K562 (cell line): Measurements from ENCODE around the gene PRRT2. TPM values are rescaled to one million over a fixed set of nuclear protein-coding genes. Genes with fewer than 3 reads are reported as not detected.

Experiments
- ATAC-seq: fragments of 200-7000 bp; cut with Tn5 transposase; 3 replicates; pipeline ENCODE4 v1.9.1; 2020; ENCODE audit warnings: moderate library complexity
- BruUV-seq: library from RNA; stranded (reverse); fragments of 400-500 nt; replicated peaks from 2 replicates; lab custom pipeline; 2021; lab: Mats Ljungman, UMichigan
- CTCF ChIA-PET: fragments of 300-600 bp; formaldehyde crosslinking; extraction: SDS; loops from one replicate; lab custom pipeline; 2021; ENCODE audit warnings: low intra/inter-chr PET ratio; lab: Yijun Ruan, JAX
- POLR2A ChIA-PET: fragments of 300-600, 350-650 bp; sonication (Branson Sonifier 250); formaldehyde crosslinking; extraction: SDS; loops from one replicate; lab custom pipeline; 2021; ENCODE audit warnings: antibody characterized with exemption, inconsistent platforms; lab: Yijun Ruan, JAX
- DNase-seq, 4 experiments: peaks; one replicate each; pipeline versions ENCODE4 v3.0.0 to v3.0.0-alpha.2; 2011 to 2018; ENCODE audit warnings: low spot score in 3 of 4, mixed read lengths in 3 of 4; ENCODE audit errors: extremely low read depth in 1 of 4
- FAIRE-seq: peaks from 2 replicates; lab custom pipeline; 2011; peaks lifted over from hg19 to GRCh38; lab: Jason Lieb, UNC
- H2AFZ ChIP-seq: 2 replicates; pipeline ENCODE4 v1.6.0; 2011; ENCODE audit warnings: low read depth, low read length, control low read depth, inconsistent platforms
- H3K27ac ChIP-seq: fragments of 200-600 bp; 3 replicates; pipeline ENCODE4 v1.8.0; 2011; ENCODE audit warnings: low read depth, mild to moderate bottlenecking, control low read depth, inconsistent platforms, low read length, moderate library complexity, mixed read lengths; ENCODE audit errors: extremely low read depth
- H3K27me3 ChIP-seq, 2 experiments: fragments of 300-600 bp in 1 of 2; 2 replicates in 1 of 2; 3 replicates in 1 of 2; pipeline versions ENCODE4 v1.6.0 to v1.8.0; 2011; ENCODE audit warnings: inconsistent platforms in 2 of 2, low read length in 2 of 2, mild to moderate bottlenecking in 1 of 2, mixed read lengths in 1 of 2, moderate library complexity in 1 of 2; ENCODE audit not compliant: control insufficient read depth in 2 of 2, insufficient read depth in 2 of 2
- H3K36me3 ChIP-seq: fragments of 300-600 bp; 3 replicates; pipeline ENCODE4 v1.8.0; 2011; ENCODE audit warnings: mild to moderate bottlenecking, low read length, inconsistent platforms; ENCODE audit not compliant: control insufficient read depth, insufficient read depth
- H3K4me1 ChIP-seq, 2 experiments: fragments of 200-600 bp in 1 of 2; replicated peaks in 1 of 2; 2 replicates in 1 of 2; 3 replicates in 1 of 2; pipeline versions ENCODE4 v1.5.1 to v1.8.0; 2011; ENCODE audit warnings: inconsistent platforms in 2 of 2, low read length in 2 of 2, mild to moderate bottlenecking in 1 of 2, mixed read lengths in 1 of 2, moderate library complexity in 1 of 2; ENCODE audit not compliant: control insufficient read depth in 2 of 2, insufficient read depth in 2 of 2
- H3K4me2 ChIP-seq: 2 replicates; pipeline ENCODE4 v1.6.1; 2011; ENCODE audit warnings: low read length, control low read depth, inconsistent platforms, mixed read lengths; ENCODE audit not compliant: insufficient read depth
- H3K4me3 ChIP-seq: fragments of 200-600 bp; sonication (generic), shearing (Covaris generic); 2 replicates; pipeline ENCODE4 v1.5.1; 2016; ENCODE audit warnings: control low read depth, inconsistent platforms
- H3K79me2 ChIP-seq: fragments of 200-600 bp; 3 replicates; pipeline ENCODE4 v1.8.0; 2011; ENCODE audit warnings: low read length, inconsistent platforms; ENCODE audit not compliant: control insufficient read depth, insufficient read depth
- H3K9ac ChIP-seq, 2 experiments: 2 replicates each; pipeline versions ENCODE4 v1.6.0 to v1.6.1; 2011; ENCODE audit warnings: low read depth in 2 of 2, low read length in 2 of 2, control low read depth in 1 of 2, inconsistent platforms in 1 of 2, mild to moderate bottlenecking in 1 of 2, mixed read lengths in 1 of 2; ENCODE audit not compliant: insufficient read depth in 1 of 2
- H3K9me1 ChIP-seq: one replicate; pipeline ENCODE4 v1.6.0; 2011; ENCODE audit warnings: inconsistent platforms, mild to moderate bottlenecking, low read length, moderate library complexity; ENCODE audit not compliant: control insufficient read depth, insufficient read depth
- H3K9me3 ChIP-seq: replicated peaks from 2 replicates; pipeline ENCODE4 v1.5.1; 2011; ENCODE audit warnings: low read depth, low read length, inconsistent platforms; ENCODE audit not compliant: control insufficient read depth, insufficient read depth
- H4K20me1 ChIP-seq: replicated peaks from 2 replicates; pipeline ENCODE4 v1.6.1; 2011; ENCODE audit warnings: low read length, inconsistent platforms, mixed read lengths; ENCODE audit not compliant: control insufficient read depth, insufficient read depth
- RBFOX2 ChIP-seq: fragments of 200-400 bp; formaldehyde crosslinking; IDR thresholded peaks from 2 replicates; pipeline ENCODE4 v1.6.1; 2017; ENCODE audit warnings: low read depth, mild to moderate bottlenecking, low read length, moderate library complexity
- ZNF146 ChIP-seq: IDR thresholded peaks from one replicate; pipeline ENCODE4 v1.6.1; 2018; ENCODE audit warnings: missing compliant biosample characterization; ENCODE audit not compliant: unreplicated experiment
- WGBS: fragments of 100-300 bp; shearing (Covaris generic); methylation state at CpG from one replicate; pipeline ENCODE4 v1.1.6; 2016; ENCODE audit warnings: low coverage, mixed read lengths; ENCODE audit not compliant: insufficient coverage; ENCODE audit errors: missing lambda C conversion rate; 5-methylcytosine and 5-hydroxymethylcytosine counted together
- in situ Hi-C: fragments of 300-500 bp; cut with MboI; formaldehyde crosslinking; loops from 4 replicates; pipeline ENCODE4 v1.15.0; 2018; ENCODE audit warnings: inconsistent platforms, mixed read lengths
- intact Hi-C: fragments of 100-400 bp; cut with micrococcal nuclease; formaldehyde crosslinking; loops from 2 replicates; pipeline ENCODE4 v1.14.2; 2022
- polyA plus RNA-seq, 8 experiments: library from polyadenylated mRNA; depleted of rRNA in 4 of 8; stranded (reverse) in 5 of 8; unstranded in 3 of 8; fragments of >200 nt; fragmentation: Nextera tagmentation in 2 of 8; fragmentation: Illumina TruSeq in 1 of 8; extraction: Ambion mirVana in 2 of 8; extraction: Trizol in 1 of 8; gene quantifications; 2 replicates each; pipeline versions ENCODE4 v1.2.1 to v1.2.3, GENCODE V29; 2011 to 2014; ENCODE audit warnings: inconsistent platforms in 1 of 8, missing spikeins in 1 of 8
- total RNA-seq, 7 experiments: library from RNA; depleted of rRNA in 6 of 7; stranded (reverse); fragments of >200 nt in 6 of 7; fragmentation: Illumina TruSeq in 2 of 7; extraction: Trizol in 2 of 7; gene quantifications; 2 replicates each; pipeline versions ENCODE4 v1.2.1 to v1.2.3, GENCODE V29; 2011 to 2021; ENCODE audit warnings: low replicate concordance in 1 of 7
- TF ChIP-seq, protein P1 (sequence below), 2 experiments: fragments of 450-650 bp; IDR thresholded peaks; 2 replicates each; pipeline ENCODE4 v1.6.1; 2016
- TF ChIP-seq, protein P2 (sequence below): fragments of 450-650 bp; IDR thresholded peaks from 2 replicates; pipeline ENCODE4 v1.7.1; 2018; ENCODE audit warnings: mild to moderate bottlenecking, low read depth; ENCODE audit not compliant: partially characterized antibody

Gene PRRT2
- total and polyA plus RNA-seq, 9 of the 15 experiments (the other 6 are each of a cell fraction or from before 2014, with no cell fraction given): 0.11 to 1.0 (median 0.42) TPM; not detected in 2

DNA sequence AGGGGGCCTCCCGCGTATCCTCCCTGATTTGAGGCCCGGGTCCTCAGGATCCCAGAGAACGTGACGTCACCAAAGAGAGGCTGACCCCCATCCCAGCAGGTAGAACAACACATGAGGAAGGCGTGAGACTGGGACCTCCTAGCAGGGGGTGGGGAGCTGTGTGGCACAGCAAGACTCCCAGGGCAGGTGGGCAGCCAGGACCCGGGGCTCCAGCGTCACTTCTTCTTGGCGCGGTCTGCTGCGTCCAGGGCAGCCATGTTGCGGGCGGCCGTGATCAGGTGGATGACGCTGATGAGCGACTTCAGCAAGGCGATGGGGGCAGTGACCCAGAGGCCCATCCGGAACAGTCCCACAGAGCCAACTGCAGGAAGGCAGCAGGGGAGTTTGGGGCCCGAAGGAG lies 47.0 kb downstream of the PRRT2 start:
- FAIRE-seq (no peak), ATAC-seq (no peak), DNase-seq (no peak)
- Histone ChIP-seq H3K9ac (no peak overlapping the region), H3K9me1 (no peaks in the 10 kb centered on the region), H3K4me2 (no peak overlapping the region), H3K36me3 (peaks cover 27% of the 10 kb centered on the region; the same call in 2 of the 3 replicates), H3K27ac (no peak overlapping the region), H3K79me2 (peaks cover 11% of the 10 kb centered on the region; the same call in 2 of the 3 replicates), H3K27me3 (no peaks in the 10 kb centered on the region), H2AFZ (no peak overlapping the region), H4K20me1 (no peaks in the 10 kb centered on the region), H3K9me3 (no peaks in the 10 kb centered on the region), H3K4me3 (no peak overlapping the region), H3K4me1 (peaks cover 4 to 27% of the 10 kb centered on the region in 2 experiments; a peak in 3 of 5 replicates)
- POLR2A ChIA-PET: interaction anchor here (1.1 kb wide), 1 partner anchor 11 kb away, joined by 3 read pairs; no protein-coding TSS in a partner anchor
- no TSS peak for BruUV-seq
- 90% methylated on average over 10 of the region's 19 CpGs for WGBS
- in situ Hi-C loops (no loop called here), intact Hi-C loops (no loop called here)
- TF ChIP-seq RBFOX2: peak; percentile 21; the same call in 1 of the 2 replicates
- TF ChIP-seq, protein P1, sequence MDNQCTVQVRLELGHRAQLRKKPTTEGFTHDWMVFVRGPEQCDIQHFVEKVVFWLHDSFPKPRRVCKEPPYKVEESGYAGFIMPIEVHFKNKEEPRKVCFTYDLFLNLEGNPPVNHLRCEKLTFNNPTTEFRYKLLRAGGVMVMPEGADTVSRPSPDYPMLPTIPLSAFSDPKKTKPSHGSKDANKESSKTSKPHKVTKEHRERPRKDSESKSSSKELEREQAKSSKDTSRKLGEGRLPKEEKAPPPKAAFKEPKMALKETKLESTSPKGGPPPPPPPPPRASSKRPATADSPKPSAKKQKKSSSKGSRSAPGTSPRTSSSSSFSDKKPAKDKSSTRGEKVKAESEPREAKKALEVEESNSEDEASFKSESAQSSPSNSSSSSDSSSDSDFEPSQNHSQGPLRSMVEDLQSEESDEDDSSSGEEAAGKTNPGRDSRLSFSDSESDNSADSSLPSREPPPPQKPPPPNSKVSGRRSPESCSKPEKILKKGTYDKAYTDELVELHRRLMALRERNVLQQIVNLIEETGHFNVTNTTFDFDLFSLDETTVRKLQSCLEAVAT (IDR thresholded peaks at IDR 0.05): no peak
- CTCF ChIA-PET: no interaction called here

DNA sequence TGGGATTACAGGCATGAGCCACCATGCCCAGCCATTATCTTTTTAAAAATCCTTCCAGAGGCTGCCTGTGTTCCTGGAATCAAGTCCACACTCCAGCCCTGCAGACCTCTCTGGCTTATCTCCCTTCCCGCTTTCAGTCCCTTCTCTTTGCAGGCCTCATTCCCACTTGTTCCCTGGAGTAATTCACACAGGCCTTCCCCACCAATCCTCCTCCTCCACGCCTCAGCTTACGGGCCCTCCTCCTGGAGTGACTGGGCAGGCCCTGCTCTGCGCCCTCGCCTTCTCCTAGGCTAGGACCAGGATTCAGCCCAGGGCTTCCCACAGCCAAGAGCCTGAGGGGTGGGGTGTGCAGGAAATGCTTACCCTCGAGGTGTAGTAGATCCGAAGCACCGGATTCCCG lies 48.2 kb downstream of the PRRT2 start:
- Histone ChIP-seq H3K4me1 (peaks cover 4 to 32% of the 10 kb centered on the region in 2 experiments; a peak in 3 of 5 replicates), H3K27me3 (no peaks in the 10 kb centered on the region), H2AFZ (no peak overlapping the region), H3K9ac (peak overlapping the region in 1 of 2 experiments; percentile 19; a peak in 1 of 4 replicates), H3K27ac (no peak overlapping the region), H3K79me2 (peaks cover 11% of the 10 kb centered on the region; the same call in 2 of the 3 replicates), H3K4me2 (no peak overlapping the region), H3K9me3 (no peaks in the 10 kb centered on the region), H3K9me1 (no peaks in the 10 kb centered on the region), H4K20me1 (no peaks in the 10 kb centered on the region)
- no peak for DNase-seq
- 84% methylated on average over 9 of the region's 9 CpGs for WGBS
- POLR2A ChIA-PET: no interaction called here
- ATAC-seq: no peak
- FAIRE-seq: no peak
- in situ Hi-C loops: no loop called here
- no TSS peak for BruUV-seq
- intact Hi-C loops: loop anchor here (5.0 kb wide), 1 partner anchor 147 kb away; no protein-coding TSS in a partner anchor
- CTCF ChIA-PET: no interaction called here
- TF ChIP-seq, protein P2, sequence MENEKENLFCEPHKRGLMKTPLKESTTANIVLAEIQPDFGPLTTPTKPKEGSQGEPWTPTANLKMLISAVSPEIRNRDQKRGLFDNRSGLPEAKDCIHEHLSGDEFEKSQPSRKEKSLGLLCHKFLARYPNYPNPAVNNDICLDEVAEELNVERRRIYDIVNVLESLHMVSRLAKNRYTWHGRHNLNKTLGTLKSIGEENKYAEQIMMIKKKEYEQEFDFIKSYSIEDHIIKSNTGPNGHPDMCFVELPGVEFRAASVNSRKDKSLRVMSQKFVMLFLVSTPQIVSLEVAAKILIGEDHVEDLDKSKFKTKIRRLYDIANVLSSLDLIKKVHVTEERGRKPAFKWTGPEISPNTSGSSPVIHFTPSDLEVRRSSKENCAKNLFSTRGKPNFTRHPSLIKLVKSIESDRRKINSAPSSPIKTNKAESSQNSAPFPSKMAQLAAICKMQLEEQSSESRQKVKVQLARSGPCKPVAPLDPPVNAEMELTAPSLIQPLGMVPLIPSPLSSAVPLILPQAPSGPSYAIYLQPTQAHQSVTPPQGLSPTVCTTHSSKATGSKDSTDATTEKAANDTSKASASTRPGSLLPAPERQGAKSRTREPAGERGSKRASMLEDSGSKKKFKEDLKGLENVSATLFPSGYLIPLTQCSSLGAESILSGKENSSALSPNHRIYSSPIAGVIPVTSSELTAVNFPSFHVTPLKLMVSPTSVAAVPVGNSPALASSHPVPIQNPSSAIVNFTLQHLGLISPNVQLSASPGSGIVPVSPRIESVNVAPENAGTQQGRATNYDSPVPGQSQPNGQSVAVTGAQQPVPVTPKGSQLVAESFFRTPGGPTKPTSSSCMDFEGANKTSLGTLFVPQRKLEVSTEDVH: no peak
- no peak for TF ChIP-seq ZNF146
- TF ChIP-seq, all 486 proteins: peak for 0
- peaks cover 27% of the 10 kb centered on the region; the same call in 2 of the 3 replicates for H3K36me3 ChIP-seq
- H3K4me3 ChIP-seq: no peak overlapping the region
